Measurements from ENCODE around the gene NADK2.

DNA sequence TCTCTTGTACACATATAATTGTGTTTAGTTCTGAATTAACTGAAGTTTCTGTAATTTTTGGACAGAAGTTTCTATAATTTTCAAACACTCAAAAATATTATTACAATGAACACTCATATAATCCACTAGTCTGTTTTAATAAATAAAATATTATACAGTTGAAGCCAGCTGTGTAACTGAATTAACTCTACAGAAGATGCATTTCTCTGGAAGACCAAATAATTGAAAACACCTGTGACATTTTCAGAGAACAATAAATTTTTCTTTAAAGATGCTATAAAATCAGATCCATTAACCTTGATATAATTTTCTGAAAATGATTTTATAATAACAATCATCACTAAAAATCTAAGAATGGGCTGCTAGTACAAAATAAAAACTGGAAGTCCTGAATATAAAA lies 14.7 kb downstream of the NADK2 start:
- TF ChIP-seq, protein P1, sequence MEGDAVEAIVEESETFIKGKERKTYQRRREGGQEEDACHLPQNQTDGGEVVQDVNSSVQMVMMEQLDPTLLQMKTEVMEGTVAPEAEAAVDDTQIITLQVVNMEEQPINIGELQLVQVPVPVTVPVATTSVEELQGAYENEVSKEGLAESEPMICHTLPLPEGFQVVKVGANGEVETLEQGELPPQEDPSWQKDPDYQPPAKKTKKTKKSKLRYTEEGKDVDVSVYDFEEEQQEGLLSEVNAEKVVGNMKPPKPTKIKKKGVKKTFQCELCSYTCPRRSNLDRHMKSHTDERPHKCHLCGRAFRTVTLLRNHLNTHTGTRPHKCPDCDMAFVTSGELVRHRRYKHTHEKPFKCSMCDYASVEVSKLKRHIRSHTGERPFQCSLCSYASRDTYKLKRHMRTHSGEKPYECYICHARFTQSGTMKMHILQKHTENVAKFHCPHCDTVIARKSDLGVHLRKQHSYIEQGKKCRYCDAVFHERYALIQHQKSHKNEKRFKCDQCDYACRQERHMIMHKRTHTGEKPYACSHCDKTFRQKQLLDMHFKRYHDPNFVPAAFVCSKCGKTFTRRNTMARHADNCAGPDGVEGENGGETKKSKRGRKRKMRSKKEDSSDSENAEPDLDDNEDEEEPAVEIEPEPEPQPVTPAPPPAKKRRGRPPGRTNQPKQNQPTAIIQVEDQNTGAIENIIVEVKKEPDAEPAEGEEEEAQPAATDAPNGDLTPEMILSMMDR (conservative IDR thresholded peaks at IDR 0.05 in 1 of 2, IDR thresholded peaks at IDR 0.05 in 1 of 2; ENCODE audit: low read depth in 1 of 2, low read length in 2 of 2) = no peak
- no peak for TF ChIP-seq EZH2 (IDR thresholded peaks at IDR 0.05; ENCODE audit: low read length, missing control alignments)
